Cardiac fibroblast (primary cell): ENCODE measurements around the gene SIAH3.
A peak's percentile ranks its signal among the peaks of the same experiment; 100 is the strongest.

Experiments
- DNase-seq, 2 donors: peaks; one replicate each; pipeline versions ENCODE4 v3.0.0 to v3.0.0-alpha.2; 2010; ENCODE audit warnings: low read depth in 2 of 2
- H3K4me3 ChIP-seq, 2 donors: replicated peaks in 1 of 2; 1 replicate in 1 of 2; 2 replicates in 1 of 2; pipeline ENCODE4 v1.5.1; 2011; ENCODE audit warnings: low read depth in 2 of 2, low read length in 2 of 2, mild to moderate bottlenecking in 2 of 2, moderate library complexity in 1 of 2
- TF ChIP-seq, protein P1 (sequence below): IDR thresholded peaks from one replicate; pipeline ENCODE4 v1.5.1; 2011; ENCODE audit warnings: low read depth, mild to moderate bottlenecking, low read length, inconsistent platforms

Gene SIAH3

DNA sequence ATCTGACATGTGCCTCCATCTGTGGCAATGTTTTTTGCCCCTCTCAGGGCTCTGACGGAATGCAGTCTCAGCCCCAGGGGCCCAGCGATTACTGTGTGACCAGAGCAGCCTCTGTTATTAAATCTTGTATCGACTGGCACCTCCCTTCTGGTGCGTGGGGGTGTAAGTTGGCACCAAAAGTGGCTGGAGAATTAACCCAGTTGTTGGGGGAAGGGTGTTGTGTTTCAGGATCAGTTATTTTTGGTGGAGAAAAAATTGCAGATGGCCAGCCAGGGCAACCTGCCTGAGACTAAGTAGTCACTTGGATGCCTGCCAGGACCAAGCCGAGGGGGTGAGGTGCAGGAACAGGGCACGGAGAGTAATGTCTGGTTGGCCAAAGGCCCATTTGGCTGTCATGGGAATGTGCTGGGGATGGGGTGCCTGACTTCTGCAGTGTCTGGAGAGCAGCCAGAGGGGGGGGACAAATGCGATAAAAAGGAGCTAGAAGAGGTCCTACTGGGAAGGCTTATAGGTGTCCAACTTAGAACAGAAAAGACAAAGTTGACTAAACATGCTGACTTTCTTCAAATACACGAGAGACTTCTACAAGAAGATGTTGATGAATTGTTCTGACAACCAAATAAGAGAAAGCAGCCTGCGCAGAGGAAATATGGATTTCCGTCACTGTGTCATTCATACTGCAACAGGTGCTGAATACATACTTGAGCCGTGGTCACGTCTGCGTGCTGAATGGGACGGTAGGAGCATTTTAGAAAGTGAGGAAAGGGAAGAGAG is 69.8 kb downstream of the SIAH3 start:
- H3K4me3 ChIP-seq = no peak overlapping the region
- TF ChIP-seq, protein P1, sequence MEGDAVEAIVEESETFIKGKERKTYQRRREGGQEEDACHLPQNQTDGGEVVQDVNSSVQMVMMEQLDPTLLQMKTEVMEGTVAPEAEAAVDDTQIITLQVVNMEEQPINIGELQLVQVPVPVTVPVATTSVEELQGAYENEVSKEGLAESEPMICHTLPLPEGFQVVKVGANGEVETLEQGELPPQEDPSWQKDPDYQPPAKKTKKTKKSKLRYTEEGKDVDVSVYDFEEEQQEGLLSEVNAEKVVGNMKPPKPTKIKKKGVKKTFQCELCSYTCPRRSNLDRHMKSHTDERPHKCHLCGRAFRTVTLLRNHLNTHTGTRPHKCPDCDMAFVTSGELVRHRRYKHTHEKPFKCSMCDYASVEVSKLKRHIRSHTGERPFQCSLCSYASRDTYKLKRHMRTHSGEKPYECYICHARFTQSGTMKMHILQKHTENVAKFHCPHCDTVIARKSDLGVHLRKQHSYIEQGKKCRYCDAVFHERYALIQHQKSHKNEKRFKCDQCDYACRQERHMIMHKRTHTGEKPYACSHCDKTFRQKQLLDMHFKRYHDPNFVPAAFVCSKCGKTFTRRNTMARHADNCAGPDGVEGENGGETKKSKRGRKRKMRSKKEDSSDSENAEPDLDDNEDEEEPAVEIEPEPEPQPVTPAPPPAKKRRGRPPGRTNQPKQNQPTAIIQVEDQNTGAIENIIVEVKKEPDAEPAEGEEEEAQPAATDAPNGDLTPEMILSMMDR = no peak
- peak in 1 of 2 donors; percentile 10 for DNase-seq

DNA sequence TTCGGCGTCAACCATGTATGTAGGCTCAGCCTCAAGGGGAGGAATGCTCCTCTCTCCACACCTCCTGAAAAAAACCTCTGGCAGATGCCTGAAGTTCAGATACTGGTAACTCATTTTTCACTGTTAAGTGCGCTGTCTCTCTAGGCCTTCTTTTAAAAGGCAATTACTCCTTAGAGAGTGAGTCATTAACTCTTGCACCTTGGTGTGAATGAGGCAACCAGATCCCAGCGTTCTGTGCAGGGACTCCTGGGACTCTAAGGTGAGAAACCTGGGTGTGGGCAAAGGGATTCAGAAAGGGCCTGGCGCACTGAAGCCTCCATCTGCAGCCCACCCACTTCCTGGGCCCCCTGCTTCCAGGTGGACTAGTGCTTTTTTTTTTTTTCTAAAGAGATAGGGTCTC is 71.7 kb downstream of the SIAH3 start:
- TF ChIP-seq, protein P1 = no peak
- H3K4me3 ChIP-seq = no peak overlapping the region
- no peak for DNase-seq

DNA sequence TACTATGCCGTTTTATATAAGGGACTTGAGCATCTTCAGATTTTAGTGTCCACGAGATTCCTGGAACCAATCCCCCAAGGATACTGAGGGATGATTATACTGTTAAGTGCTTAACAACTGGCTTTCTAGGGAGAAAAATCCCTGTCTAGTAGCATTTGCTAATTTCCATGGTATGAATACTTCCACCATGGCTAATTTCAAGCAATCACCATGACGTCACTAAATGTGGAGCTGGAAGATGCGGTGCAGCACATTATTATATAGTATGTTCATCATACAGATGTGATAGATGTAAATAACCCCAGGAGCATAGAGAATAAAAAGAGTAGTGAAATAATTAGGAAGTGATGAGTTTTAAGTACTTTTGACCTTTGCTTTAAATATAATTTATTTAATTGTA is 72.7 kb downstream of the SIAH3 start:
- no peak for DNase-seq
- no peak overlapping the region for H3K4me3 ChIP-seq
- TF ChIP-seq, protein P1 = no peak

DNA sequence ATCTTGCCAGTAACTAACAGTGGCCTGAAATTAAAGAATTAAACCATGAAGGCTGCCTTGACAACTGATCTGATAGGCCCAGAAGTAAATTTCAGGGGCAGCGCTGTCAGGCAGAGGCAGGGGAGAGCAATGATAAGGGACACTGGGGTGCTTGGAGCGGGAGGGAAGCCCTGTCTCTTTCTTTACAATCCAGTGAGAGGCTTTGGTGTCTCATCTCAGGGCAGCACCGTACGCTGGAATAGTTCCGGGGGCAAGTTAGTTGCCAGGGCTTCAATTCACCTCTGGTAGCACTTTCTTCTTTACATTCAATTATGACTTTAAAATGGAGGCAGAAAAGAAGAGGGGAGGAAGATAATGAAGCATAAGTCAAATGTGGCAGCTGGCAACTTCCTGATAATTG is 74.8 kb downstream of the SIAH3 start:
- no peak overlapping the region for H3K4me3 ChIP-seq
- DNase-seq = no peak
- TF ChIP-seq, protein P1 = no peak

DNA sequence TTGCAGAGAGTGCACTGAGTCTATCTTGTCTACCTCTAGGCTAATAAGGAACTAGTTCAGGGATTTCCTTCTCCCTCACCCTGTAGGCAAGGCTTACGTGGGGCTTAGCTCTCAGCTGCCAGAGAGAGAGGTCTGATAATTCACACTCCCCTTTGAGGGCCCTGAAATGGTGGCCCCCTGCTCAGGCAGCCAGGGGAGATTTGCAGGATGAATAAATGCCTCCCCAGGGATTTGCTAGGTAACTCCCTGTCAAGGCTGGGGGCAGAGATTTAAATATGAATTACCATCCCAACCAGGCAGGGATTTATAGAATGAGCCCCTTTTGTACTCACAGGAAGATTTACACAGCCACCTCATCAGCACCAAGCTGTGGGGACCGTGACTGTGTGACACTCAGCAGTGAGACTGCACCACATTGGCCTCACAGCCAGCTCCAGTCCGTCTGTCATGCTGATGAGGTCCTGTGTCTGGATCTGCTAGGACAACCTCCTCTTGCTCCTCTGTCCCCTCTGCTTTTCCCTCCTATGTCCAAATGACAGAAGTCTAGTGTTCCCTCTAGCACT is 76.1 kb downstream of the SIAH3 start:
- TF ChIP-seq, protein P1 = no peak
- H3K4me3 ChIP-seq = no peak overlapping the region
- no peak for DNase-seq

DNA sequence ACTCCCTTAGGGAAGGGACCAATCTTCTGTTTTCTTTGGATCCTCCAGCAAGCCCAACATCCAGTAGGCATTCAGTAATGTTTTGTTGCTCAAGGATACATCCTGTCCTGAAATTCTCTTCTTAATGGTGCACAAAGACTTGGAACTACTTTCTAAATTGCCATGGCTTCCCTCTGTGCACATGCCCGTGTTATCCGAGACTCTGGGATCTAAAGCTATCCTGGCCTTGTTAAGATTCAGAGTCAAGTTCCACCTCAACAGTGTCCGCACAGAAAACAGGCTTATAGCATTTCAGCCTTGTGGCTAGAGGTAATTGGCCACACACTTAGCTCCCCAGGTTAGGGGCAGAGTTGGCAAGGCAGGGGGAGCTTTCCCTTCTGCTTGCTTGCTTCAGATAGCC is 77.6 kb downstream of the SIAH3 start:
- TF ChIP-seq, protein P1 = no peak
- no peak for DNase-seq
- no peak overlapping the region for H3K4me3 ChIP-seq

DNA sequence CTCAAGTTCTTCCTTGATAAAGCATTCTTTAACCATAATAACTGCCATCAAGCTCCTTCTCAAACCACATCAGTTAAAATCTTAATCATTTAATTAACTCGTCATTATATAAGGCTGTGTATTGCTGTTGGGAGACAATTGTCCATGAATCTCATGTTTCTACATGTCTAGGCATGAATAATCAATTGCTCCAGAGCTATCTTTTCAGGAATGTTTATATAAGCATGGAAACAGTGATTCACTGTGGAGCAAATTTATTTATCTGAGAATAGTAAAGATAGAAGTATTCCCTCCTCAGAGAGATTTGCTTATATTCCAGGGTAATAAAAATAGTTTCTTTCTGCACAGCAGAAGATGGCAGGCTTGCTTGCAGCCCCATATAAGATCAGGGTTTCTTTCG is 78.3 kb downstream of the SIAH3 start:
- DNase-seq = peak in 1 of 2 donors; percentile 3
- H3K4me3 ChIP-seq = no peak overlapping the region
- TF ChIP-seq, protein P1 = no peak
